HG03095 (cell line): ENCODE results near the gene CACNA2D1.

Experiments
- ATAC-seq: cut with Tn5 transposase; IDR thresholded peaks from one replicate; pipeline ENCODE4 v1.9.1; 2021; ENCODE audit warnings: moderate library complexity; ENCODE audit not compliant: unreplicated experiment

Gene CACNA2D1

DNA sequence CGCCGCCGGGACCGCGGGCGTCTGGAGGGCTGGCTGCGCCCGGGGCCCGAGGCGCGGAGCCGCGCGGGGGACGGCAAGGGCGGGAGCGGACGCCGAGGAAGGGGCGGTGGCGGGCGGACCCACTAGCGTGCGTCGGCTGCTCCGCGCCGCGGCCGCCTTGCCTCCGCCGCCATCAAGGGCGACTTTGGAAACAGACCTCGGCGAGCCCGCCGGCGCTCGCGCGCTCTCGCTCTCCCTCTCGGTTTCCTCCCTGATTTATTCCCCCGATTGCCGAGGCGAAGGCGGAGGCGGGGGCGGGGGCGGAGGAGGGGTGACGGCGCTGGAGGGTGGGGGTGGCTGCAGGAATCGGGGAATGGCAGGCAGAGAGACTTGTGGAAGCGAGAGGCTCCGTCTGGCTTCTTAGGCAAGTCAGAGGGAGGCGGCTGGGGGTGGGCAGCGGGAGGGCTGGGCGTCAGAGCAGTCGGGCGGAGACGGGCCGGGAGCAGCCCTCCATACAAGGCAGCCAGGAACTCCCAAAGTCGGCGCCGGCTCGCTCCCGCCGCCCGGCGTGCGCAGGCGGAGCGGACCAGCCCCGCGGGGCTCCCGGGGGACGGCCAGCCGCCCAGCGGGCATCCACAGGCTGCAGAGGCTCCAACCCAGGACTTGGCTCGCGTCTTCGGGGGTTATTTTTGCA lies at the start of gene CACNA2D1:
CACNA2D1 (minus strand) TSS at position 231 of the 673 bp plus-strand sequence.
- ATAC-seq, result no peak

DNA sequence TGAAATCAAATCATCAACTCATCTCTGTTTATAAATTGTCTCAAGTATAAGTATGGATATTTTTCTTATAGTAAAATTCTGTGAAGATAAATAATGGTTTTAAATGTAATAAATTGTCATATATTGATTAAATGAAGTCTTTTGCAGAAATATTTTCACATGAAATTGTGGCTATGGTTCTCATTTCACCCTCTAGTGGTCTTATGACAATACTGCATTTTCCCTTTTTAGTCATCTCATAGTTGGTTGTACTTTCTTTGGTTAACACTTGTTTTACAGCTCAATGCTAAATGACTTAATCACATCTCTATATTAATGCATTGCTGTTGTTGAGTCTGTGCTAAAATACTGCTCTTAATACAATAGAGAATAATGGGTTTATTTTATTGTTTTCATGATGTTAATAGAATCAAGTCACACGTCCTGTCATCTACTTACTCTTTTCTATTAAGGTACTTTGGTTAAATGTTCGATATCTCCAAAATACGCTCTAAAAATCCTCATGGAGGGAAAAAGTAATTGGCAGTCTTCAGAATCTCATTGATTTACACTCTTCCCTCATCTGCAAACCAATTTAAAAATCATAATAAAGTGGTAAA lies 38.0 kb upstream of the CACNA2D1 start:
- no peak for ATAC-seq

DNA sequence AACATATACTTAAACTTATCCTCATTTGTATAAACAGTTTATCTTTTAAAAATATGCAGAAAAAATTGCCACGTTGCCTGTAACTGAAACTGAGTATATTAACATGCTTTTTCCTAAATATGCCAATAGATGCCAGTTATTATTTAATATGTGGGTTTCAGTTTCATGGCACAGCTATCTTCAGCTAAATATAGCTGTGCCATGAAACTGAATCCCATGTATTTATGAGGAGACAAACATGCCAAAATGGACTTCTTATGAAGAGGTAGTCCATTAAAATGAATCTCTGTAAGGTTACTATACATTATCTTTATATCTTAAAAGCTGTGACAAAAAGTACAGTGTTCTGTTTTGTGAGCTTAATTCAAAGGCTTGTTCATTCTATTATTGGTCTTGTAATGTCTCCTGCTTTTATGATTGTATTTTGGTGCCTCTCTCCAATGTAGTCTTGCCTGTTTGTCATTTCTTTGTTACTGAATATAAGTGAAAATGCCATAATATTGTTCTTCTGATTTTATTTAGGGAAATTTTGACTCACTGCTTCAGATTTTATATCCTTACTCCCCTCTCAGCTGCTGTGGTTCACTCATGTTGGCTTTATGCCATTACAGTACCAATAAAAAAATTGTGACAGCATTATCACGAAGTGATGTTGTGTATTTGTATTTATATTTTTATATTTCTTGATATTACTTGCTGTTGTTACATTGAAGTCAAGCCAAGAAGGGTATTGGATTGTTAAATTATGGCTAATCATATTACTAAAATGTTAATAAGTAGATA lies 34.3 kb upstream of the CACNA2D1 start:
- no peak for ATAC-seq

DNA sequence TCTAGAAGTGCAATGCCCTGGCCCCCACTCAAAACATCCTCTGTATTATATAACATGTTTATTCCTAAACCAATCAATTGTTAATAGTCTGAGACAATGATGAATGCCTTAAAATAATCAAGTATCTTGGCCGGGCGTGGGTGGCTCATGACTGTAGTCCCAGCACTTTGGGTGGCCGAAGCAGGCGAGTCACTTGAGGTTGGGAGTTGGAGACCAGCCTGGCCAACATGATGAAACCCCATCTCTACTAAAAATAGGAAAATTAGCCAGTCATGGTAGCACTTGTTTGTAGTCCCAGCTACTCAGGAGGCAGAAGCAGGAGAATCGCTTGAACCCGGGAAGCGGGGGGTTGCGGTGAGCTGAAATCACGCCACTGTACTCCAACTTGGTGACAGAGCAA lies 29.4 kb upstream of the CACNA2D1 start:
- no peak for ATAC-seq

DNA sequence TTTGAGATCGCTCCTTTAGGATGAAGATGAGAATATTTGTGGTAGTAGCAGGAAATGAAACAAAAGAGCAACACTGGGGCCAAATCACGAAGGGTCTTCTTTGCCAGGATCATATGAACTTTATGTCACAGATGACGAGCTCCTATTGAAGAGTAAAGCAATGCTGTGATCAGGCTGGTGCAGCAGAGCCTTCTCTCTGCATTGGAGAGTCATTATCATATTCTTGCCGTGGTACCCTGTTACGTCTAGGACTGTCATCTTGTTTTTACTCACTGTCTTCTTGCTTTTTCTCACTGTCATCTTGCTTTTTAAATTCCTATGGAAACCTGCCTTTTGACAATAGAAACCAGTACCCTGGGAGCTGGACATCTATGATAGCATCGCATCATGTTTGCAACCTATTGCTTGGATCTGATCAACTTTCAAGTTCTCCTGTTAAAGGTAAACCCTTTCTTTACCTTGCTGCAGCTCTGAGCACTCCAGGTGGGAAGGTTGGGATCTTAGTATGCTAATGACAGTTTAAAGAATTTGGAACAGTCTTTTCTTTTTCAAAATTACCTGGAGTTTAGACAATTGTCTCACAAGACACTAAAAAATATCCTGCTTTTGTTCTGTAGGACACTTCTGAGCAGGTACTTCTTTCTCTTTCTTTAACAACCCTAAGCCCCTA lies 27.9 kb upstream of the CACNA2D1 start:
- no peak for ATAC-seq

DNA sequence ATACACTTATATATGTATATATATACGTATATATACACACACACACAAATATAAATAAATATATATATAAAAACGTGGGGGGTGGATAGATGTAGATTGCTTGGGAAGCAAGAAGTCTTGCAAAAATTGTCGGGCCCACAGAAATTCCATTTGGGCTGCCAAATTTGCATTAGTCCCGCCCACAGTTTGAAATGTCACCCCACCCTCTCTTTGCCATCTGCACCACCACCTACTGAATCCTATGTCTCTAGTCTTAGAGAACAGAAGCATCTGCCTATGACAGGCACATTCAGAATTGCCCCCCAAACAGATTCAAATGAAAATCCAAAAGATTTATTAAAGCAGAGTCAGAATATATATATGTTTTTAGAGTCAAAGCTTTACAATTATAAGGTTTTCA lies 25.6 kb upstream of the CACNA2D1 start:
- ATAC-seq, result no peak

DNA sequence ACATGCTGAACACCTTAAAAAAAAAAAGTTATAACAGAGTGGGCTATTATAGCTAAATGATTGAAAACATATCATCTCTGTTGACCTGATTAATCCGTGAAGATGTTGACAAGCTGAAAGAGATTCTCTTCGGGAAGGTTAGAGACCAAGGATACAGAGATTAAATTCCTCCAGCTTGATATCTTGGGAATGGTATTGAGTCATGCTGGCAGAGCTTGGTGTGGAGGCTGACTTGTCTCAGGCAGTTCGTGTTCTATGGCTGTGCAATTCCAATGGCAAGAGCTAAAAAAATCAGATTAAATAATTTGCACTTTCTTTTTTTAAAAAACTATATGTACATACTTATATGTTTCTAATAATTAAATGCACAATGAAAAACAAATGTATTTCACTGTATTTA lies 24.9 kb upstream of the CACNA2D1 start:
- ATAC-seq, result no peak

DNA sequence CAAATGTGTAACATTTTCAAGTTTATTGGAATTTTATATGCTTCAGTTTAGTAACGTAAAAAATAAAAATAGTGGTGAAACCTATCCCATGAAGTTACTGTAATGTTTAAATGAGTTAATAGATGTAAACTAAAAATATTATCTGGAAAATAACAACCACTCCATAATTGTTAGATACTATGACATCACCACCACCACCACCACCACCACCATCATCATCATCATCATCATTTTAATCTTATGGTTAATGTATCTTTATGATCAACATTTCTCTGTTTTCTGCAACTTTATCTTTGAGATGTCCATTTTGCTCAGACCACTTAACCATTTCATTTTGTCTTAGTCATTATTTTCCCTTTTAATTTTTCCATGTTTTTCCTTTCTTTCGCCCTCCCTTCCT lies 23.4 kb upstream of the CACNA2D1 start:
- no peak for ATAC-seq

DNA sequence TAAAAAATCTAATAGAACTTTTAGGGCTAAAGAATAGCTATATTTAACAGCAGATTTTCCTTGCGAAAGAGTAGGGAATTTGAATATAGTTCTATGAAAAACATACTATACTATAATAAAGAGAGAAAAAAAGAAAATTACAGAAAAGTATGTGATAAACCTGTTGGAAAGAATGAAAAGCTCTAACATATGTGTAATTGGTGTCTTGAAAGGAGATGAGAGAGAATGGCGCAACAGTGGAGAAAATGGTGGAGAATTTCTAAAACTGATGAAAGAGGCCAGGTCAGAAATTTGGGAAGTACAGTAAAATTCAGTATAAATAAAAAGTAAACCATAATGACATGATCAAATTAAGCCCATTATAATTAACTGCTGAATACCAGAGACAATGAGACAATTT lies 20.8 kb upstream of the CACNA2D1 start:
- no peak for ATAC-seq

DNA sequence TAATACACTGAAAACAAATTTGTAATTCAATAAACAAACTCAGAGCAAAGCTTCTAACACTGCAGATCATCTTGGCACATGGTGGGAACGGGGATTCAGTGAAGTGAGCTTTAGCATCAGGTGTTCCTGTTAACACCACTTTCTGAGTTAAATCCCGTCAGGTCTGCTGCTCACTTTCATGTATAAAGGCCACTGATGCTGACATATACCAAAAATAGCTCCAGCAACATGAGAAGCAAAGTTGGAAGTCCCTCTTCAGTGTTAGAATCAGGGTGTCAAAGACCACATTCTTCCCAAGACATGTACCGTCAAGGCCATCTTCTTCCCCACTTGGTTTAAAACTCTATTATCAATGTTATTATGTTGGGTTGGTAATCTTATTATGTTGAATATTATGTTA lies 11.7 kb upstream of the CACNA2D1 start:
- no peak for ATAC-seq

DNA sequence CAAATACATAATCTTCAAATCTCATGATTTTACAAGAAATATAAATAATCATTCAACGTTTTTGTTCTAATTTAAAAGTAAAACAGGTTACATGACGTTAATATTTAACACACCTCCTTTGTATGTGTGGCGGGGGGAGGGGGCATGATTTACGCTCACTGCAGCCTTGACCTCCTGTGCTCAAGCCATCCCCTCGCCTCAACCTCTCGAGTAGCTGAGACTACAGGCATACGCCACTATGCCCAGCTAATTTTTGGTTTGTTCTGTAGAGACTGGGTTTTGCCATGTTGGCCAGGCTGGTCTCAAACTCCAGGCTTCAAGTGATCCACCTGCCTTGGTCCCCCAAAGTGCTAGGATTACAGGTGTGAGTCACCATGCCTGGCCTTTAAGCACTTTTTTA lies 7.2 kb upstream of the CACNA2D1 start:
- ATAC-seq, result no peak

DNA sequence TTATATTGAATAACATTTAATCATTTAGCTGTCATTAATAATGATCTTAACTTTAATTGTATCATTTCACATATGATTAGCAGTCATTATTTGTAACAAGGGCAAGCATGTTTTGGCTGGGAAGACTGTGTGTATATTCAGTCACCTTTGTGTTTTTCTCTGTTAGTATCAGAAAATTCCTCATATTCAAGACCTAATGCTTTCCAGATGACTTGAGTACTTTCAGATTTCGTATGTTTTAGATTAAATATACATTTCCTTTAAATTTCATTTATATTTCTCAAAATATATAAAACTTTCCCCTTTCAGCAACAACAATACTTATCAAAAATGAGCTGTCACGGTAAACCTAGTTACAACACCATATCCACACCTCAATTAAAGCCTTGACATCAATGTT lies 6.3 kb upstream of the CACNA2D1 start:
- ATAC-seq, result no peak

DNA sequence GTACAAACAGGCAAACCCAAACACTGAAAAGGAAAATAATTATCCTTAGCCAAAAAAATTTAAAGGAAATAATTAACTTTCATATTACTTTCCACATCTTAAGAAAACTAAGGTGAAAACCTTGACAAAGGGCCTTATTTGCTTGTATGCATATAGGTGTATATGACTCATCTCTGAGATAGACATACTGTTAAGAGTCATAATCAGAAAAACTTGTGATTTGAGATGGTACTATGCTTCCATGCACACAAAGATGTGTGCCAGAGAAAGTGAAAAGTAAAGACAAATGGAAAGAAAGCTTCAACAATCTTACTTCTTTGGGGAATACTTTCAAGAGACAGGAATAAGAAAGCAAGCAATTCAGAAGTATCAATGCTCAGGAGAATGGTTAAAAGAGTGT lies 3.3 kb upstream of the CACNA2D1 start:
- ATAC-seq, result no peak

DNA sequence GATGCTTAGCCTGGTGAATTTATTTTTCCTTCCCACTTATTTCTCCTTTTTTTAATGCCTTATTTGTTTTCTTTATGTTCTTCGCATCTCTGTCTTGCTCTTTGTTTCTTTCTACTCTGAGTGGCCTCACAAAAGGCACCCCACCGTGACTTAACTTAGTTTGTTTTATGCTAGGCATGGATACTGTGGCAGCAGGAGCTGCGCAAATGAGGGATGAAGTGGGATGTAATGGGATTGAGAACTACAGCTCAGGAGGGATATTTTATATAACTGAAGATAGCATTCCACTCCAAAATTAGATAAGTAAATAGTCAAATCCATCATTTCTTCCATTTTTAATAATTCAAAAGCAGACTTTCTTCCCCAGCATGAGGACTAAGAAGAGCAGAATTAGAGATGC lies 1.7 kb upstream of the CACNA2D1 start:
- no peak for ATAC-seq

DNA sequence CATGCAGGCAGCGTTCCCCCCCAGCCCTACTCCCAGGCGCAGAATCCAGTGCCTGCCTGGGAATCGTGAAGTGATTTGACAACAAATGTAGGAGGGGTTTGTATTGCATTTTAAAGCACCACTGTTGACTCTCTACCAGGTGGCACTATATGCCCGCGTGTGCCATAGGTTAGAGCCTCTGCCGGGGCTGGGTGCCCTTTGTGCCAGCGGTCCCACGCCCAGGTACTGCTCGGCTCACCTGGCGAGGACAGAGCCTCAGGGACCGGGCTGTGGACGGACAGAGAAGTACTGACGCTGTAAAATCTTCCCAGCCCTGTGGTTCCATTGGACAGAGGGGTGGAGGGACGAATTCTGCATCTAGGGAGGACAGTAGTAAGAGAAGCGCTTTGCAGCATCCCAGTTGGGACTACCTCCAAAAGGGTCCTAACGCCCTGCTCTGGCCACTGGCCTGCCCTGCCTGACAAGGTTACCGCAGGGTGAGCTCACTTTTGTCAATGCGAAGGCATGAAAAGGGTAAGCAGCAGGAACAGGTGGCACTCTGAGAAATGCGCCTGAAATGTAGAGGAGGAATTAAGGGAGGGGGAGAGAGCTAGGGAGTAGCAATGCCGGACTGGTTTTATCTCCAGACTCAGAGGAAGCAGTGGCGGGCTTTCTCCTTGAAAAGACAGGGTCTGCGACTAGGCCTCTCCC lies 788 bp upstream of the CACNA2D1 start:
- ATAC-seq, result no peak

DNA sequence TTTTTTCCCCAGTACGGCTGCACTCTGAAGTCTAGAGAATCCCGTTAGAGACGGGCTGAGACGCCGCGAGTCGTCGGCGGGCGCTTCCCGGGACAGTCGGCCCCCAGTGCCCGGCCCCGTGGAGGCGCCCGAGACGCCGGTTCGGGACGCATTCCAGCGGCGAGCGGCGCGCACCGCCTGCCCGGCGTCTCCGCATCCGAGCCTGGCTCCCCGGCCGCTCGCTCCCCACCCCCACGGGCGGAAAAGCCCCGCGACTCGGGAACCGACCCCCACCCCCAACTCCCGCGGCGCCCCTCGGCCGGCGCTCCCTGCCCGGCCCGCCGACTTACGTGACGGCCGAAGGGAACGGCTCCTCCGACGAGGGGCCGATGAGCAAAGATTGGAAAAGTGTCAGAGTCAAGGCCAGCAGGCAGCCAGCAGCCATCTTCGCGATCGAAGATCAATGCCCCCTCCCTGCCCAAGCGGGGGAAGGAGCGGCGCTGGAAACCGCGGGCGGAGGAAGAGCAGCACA lies 486 bp downstream of the CACNA2D1 start:
- ATAC-seq, result no peak

DNA sequence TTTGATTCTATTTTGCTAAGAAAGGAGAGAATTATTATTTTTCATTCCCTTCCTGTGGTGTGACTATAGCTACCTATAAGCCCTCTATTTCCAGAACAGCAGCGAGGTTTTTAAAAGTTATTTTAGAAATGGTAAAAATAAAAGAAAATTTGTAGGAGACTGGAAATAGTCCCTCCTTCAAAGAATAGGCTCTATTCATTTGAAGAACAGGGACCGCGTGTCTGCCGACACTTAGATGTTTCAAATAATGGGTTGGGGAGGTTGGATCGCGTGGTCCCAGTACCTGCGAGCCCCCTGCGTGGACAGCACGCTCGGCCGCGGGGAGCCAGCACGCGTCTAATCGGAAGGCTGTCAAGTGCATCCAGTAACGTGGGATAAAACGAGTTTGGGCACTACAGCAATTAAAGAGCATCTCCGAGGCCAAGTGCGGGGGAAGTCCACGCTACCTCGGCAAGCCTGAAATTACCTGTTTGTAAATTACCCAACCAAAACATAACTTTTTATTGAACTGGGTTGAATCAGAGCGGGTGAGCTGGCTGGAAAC lies 1.0 kb downstream of the CACNA2D1 start:
- ATAC-seq, result no peak

DNA sequence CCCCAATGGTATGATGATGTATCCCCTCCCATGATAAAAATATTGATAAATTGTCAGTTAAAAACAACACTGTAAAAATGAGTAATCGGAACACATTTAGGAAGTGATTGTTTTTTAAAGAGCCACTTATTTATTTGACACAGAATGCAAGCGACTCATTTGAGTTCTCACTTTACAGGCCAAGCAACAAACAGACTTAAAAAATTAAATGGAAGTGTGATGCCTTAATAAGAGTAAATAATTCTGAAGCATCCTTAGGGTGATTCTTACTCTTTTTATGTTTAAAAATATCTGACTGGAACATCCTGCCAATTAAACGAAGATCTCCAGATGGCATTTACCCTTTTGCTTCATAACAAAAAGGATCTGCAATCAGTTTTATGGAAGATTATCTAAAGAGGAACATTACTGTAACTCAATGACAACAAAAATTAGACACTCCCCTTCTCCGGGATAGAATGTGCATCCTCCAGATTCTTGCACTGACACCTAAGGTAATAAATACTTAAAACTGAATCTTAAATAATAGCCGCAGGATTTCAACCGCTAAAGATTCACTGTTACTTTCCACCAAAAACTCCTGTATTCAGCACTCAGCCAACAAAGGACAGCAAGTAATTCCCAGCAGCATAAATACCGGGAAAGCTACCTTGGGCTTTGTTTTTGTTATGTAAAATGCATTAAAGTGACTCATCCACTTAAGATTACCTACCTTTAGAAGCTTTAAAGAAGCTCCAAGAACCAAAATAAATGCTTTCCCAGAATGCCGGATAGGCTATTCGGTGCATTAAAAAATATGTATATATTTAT lies 1.7 kb downstream of the CACNA2D1 start:
- ATAC-seq, result no peak

DNA sequence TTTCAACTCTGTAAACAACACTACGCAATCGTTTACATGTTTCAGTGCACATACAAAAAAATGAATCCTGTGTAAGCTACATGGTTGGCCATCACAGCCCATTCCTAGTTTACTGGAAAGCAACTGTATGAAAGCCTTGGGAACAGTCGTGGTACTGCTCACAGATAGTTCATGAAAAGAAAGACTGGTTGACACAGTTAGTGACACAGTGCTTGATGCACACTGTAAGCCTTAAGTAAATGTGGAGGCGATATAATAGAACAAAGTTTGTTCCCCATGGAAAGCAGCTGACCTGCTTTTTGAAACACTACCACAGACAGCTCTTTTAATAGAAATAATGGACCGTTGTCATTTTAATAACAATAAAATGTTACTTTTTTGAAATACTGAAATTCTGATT lies 5.1 kb downstream of the CACNA2D1 start:
- no peak for ATAC-seq

DNA sequence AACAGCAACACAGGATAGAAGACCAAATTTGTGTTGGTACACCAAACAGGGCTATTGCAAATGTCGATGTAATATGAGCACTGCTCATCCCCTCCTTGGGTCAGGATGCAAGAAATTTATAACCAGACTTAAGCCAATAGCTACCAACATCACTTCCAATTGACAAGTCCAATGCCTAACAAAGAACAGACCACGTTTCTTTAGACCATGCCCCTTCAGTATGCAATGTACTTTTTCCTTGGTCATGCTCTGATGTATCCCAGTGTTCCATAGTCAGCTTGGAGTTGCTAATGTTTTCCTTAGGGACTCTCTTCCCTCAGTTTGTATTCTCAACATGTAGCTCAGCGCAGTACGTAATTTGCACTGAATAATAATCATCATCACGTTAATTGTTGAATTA lies 7.8 kb downstream of the CACNA2D1 start:
- ATAC-seq, result no peak
